Kidney (tissue), 14 donors: Measurements from ENCODE around the gene GPRC5B. TPM values are rescaled to one million over a fixed set of nuclear protein-coding genes. Genes with fewer than 3 reads are reported as not detected.

Experiments used
- DNase-seq, 5 donors: peaks; one replicate each; pipeline ENCODE4 v3.0.0-alpha.2; 2013 to 2020
- FAIRE-seq: peaks from 2 replicates; lab custom pipeline; 2012; peaks lifted over from hg19 to GRCh38; lab: Jason Lieb, UNC
- H3K27ac ChIP-seq, 2 donors: one replicate each; pipeline ENCODE4 v1.7.0; 2013; ENCODE audit warnings: low read depth in 2 of 2, low read length in 2 of 2, inconsistent platforms in 1 of 2
- H3K27me3 ChIP-seq: one replicate; pipeline ENCODE4 v1.7.1; 2013; ENCODE audit warnings: low read length, inconsistent platforms; ENCODE audit not compliant: control insufficient read depth, insufficient read depth
- H3K36me3 ChIP-seq, 3 donors: one replicate each; pipeline versions ENCODE4 v1.7.0 to v1.7.1; 2013; ENCODE audit warnings: low read length in 3 of 3, control low read depth in 1 of 3, inconsistent platforms in 1 of 3; ENCODE audit not compliant: insufficient read depth in 3 of 3, control insufficient read depth in 2 of 3
- H3K4me1 ChIP-seq, 3 donors: one replicate each; pipeline versions ENCODE4 v1.7.0 to v1.7.1; 2013; ENCODE audit warnings: low read length in 3 of 3, inconsistent platforms in 1 of 3, low read depth in 1 of 3; ENCODE audit not compliant: control insufficient read depth in 2 of 3, insufficient read depth in 2 of 3
- H3K4me3 ChIP-seq, 3 donors: one replicate each; pipeline versions ENCODE4 v1.7.0 to v1.8.1; 2013; ENCODE audit warnings: low read length in 3 of 3, control low read depth in 1 of 3, inconsistent platforms in 1 of 3
- H3K9ac ChIP-seq, 3 donors: one replicate each; pipeline versions ENCODE4 v1.7.0 to v1.7.1; 2013; ENCODE audit warnings: low read length in 3 of 3, control low read depth in 1 of 3, inconsistent platforms in 1 of 3
- H3K9me3 ChIP-seq, 3 donors: one replicate each; pipeline versions ENCODE4 v1.7.0 to v1.7.1; 2013; ENCODE audit warnings: low read length in 3 of 3, control low read depth in 1 of 3, inconsistent platforms in 1 of 3; ENCODE audit not compliant: control insufficient read depth in 2 of 3, insufficient read depth in 1 of 3
- intact Hi-C: fragments of 100-400 bp; cut with DNase I; formaldehyde crosslinking; loops from one replicate; pipeline ENCODE4 v1.11.1; 2022
- polyA plus RNA-seq: library from polyadenylated mRNA; stranded (reverse); fragments of 350-450 nt; fragmentation: Illumina TruSeq; extraction: RNeasy Lipid Tissue Mini Kit (QIAGEN cat#74804); gene quantifications from one replicate; pipeline ENCODE4 v1.2.3, GENCODE V29; 2014; ENCODE audit warnings: low read depth, low replicate concordance; ENCODE audit not compliant: insufficient read depth
- total RNA-seq: library from RNA; stranded (reverse); fragmentation: NEBNext Ultra II Directional; extraction: Animal tissue kit (Norgen Biotek cat#: 25700); gene quantifications from one replicate; pipeline ENCODE4 v1.2.1, GENCODE V29; 2021
- TF ChIP-seq, protein P1 (sequence below): IDR thresholded peaks from 3 replicates; pipeline ENCODE4 v1.5.1; 2012; ENCODE audit warnings: mild to moderate bottlenecking, moderate library complexity, borderline replicate concordance; ENCODE audit not compliant: insufficient read depth; ENCODE audit errors: extremely low read depth
- donor health status: control.
- donor health status: control.
- donor health status: control.
- donor health status: control.
- donor health status: control.
- donor health status: DM: yes; HTN: yes; CAD: no.
- donor health status: Normal renal cell carcinoma (clear cell type).

Gene GPRC5B
- total and polyA plus RNA-seq, 2 donors from 2014 or later: 53.1 to 66.3 TPM

DNA sequence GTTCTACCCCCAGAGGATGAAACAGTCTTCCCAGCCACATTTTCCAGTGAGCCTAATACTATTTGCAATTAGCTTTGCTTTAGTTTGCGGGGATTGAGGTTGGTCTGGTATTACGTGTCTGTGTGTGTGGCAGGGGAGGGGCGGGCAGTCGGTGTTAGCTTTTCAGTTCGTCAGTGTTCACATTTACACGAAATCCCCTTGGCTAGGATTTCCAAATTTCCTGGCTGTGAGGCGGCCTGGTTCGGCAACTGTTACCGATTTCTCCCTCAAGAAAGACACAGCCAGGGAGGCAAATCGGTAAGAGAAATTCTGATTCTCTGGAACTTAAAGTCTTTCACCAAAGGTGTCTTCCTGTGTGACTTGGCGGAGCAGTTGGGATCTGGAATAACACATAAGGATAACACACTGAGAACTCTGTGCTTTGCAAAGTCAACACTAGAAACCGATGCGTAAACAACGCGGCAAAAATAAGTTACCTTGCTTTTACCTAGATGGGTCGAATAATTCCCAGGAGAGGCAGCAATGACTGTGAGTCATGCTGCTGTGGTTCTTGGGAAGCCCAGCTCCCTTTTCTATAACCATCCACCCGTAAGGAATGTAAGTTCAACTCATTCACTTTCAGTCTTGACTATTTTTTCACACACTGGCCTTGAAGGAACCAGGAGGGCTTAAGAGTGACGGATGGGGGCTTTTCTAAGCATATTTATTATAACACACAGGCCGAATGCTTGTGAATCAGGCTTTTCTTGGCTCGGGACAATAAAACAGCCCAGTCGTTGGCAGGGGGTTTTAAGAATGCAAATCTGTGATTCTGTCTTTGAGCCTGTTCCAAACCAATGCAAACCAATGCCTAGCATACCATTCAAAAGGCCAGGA is 24.2 kb downstream of the GPRC5B start:
- H3K27me3 ChIP-seq: no peaks in the 10 kb centered on the region
- intact Hi-C loops: no loop called here
- TF ChIP-seq, protein P1, sequence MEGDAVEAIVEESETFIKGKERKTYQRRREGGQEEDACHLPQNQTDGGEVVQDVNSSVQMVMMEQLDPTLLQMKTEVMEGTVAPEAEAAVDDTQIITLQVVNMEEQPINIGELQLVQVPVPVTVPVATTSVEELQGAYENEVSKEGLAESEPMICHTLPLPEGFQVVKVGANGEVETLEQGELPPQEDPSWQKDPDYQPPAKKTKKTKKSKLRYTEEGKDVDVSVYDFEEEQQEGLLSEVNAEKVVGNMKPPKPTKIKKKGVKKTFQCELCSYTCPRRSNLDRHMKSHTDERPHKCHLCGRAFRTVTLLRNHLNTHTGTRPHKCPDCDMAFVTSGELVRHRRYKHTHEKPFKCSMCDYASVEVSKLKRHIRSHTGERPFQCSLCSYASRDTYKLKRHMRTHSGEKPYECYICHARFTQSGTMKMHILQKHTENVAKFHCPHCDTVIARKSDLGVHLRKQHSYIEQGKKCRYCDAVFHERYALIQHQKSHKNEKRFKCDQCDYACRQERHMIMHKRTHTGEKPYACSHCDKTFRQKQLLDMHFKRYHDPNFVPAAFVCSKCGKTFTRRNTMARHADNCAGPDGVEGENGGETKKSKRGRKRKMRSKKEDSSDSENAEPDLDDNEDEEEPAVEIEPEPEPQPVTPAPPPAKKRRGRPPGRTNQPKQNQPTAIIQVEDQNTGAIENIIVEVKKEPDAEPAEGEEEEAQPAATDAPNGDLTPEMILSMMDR: no peak
- no peak overlapping the region for H3K4me3 ChIP-seq
- FAIRE-seq (no peak), DNase-seq (peak in 1 of 5 donors; percentile 65)
- H3K4me1 ChIP-seq: peaks cover 0 to 4% (median 0%) of the 10 kb centered on the region in 3 donors
- peaks cover 0 to 21% (median 7%) of the 10 kb centered on the region in 3 donors for H3K36me3 ChIP-seq
- H3K9me3 ChIP-seq: no peaks in the 10 kb centered on the region
- H3K27ac ChIP-seq: peak overlapping the region in 1 of 2 donors; percentile 57
- H3K9ac ChIP-seq: no peak overlapping the region

DNA sequence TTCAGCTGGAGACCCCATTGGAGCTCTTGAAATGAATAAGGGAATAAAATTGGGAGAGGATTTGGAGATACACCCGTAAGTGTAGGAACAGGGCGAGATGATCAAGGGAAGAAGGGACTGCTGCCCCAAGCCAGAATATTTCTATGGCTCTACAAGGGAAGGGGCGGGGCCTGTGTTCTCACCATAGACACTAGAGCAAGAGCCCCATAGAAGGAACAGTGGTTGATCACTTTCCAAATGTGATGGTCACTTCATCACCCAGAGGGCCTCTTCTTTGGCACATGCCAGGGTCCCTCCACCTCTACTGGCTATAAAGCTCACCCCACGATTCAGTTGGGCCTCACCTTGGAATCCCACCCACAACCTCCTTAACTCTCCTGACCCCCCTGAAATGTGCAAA is 25.0 kb downstream of the GPRC5B start:
- Histone ChIP-seq H3K27me3 (no peaks in the 10 kb centered on the region), H3K9me3 (no peaks in the 10 kb centered on the region), H3K36me3 (peaks cover 0 to 21% (median 7%) of the 10 kb centered on the region in 3 donors), H3K9ac (no peak overlapping the region), H3K4me1 (peaks cover 0 to 4% (median under 1%) of the 10 kb centered on the region in 3 donors), H3K4me3 (no peak overlapping the region), H3K27ac (no peak overlapping the region)
- DNase-seq (no peak), FAIRE-seq (no peak)
- intact Hi-C loops: no loop called here
- TF ChIP-seq, protein P1: no peak

DNA sequence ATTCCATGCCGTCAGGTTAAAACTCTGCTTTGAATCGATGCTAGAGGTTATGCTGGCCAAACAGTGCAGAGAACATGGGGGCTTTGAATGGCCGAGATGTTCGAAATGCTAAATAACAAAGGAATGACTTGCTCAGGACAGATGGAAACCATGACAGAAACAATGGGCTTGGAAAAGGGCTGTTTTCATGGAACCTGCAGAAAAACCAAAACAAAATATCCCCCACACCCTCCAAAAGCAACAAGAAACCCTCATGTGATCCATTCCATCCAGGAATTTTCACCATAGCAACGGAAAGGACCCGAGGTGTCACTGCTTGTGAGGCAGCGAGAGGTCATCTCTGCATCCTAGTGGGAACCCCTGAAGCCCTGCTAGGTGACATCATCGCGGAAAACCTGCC is 25.5 kb downstream of the GPRC5B start:
- H3K27me3 ChIP-seq: no peaks in the 10 kb centered on the region
- intact Hi-C loops: no loop called here
- no peak overlapping the region for H3K27ac ChIP-seq
- peaks cover 0 to 4% (median 2%) of the 10 kb centered on the region in 3 donors for H3K4me1 ChIP-seq
- H3K9ac ChIP-seq: no peak overlapping the region
- DNase-seq: no peak
- no peaks in the 10 kb centered on the region for H3K9me3 ChIP-seq
- H3K36me3 ChIP-seq: peaks cover 0 to 21% (median 7%) of the 10 kb centered on the region in 3 donors
- TF ChIP-seq, protein P1: no peak
- H3K4me3 ChIP-seq: no peak overlapping the region
- no peak for FAIRE-seq
